Ovary (tissue), 10 donors: ENCODE measurements around the gene ADAR. TPM values are rescaled to one million over a fixed set of nuclear protein-coding genes. Genes with fewer than 3 reads are reported as not detected.
A peak's percentile ranks its signal among the peaks of the same experiment; 100 is the strongest.
"Not testable (repeated sequence)": the region's sequence is repeated elsewhere in the genome, so short reads cannot be mapped to it uniquely, and the experiment has no call there.

Source experiments
- DNase-seq, 5 donors: peaks; one replicate each; pipeline ENCODE4 v3.0.0-alpha.2; 2019 to 2020
- H3K27ac ChIP-seq, 2 donors: fragments of 200-600 bp; one replicate each; pipeline versions ENCODE4 v1.5.1 to v1.8.0; 2019 to 2022
- H3K27me3 ChIP-seq: fragments of 200-600 bp; one replicate; pipeline ENCODE4 v1.8.0; 2022
- H3K36me3 ChIP-seq: fragments of 200-600 bp; sonication (generic); one replicate; pipeline ENCODE4 v1.5.1; 2019
- H3K4me1 ChIP-seq: one replicate; pipeline ENCODE4 v1.8.1; 2013; ENCODE audit warnings: mild to moderate bottlenecking, moderate library complexity; ENCODE audit not compliant: insufficient read depth
- H3K4me3 ChIP-seq: fragments of 200-600 bp; sonication (generic); one replicate; pipeline ENCODE4 v1.5.1; 2017
- H3K9me3 ChIP-seq, 2 donors: fragments of 200-600 bp in 1 of 2; sonication (generic) in 1 of 2; one replicate each; pipeline versions ENCODE4 v1.5.1 to v1.8.1; 2013 to 2019; ENCODE audit warnings: mild to moderate bottlenecking in 1 of 2, moderate library complexity in 1 of 2
- CTCF ChIP-seq, 3 donors: fragments of 450-650 bp in 2 of 3; fragments of 200-600 bp in 1 of 3; IDR thresholded peaks; one replicate each; pipeline versions ENCODE4 v1.5.1 to v1.8.0; 2016 to 2022; ENCODE audit warnings: antibody characterized with exemption in 3 of 3, mild to moderate bottlenecking in 1 of 3
- EP300 ChIP-seq: sonication (generic); formaldehyde crosslinking; IDR thresholded peaks from one replicate; pipeline ENCODE4 v1.6.1; 2017; ENCODE audit warnings: antibody characterized with exemption
- POLR2A ChIP-seq: fragments of 450-650 bp; IDR thresholded peaks from one replicate; pipeline ENCODE4 v1.6.1; 2017; ENCODE audit warnings: antibody characterized with exemption, mild to moderate bottlenecking, moderate library complexity
- WGBS, 3 donors: extraction: QIAGEN DNeasy Blood & Tissue Kit in 1 of 3; methylation state at CpG; one replicate each; pipeline versions ENCODE4 v1.1.5 to v1.1.7; 2013 to 2017; 5-methylcytosine and 5-hydroxymethylcytosine counted together
- intact Hi-C, 4 donors: fragments of 100-400 bp; cut with DNase I; formaldehyde crosslinking; loops; one replicate each; pipeline versions ENCODE4 v1.11.0 to v1.15.1; 2022 to 2023
- long read RNA-seq, 3 donors: library from polyadenylated mRNA in 2 of 3; unstranded in 2 of 3; transcript quantifications; one replicate each; pipeline ENCODE4 v2.0.0 and lab custom pipeline, GENCODE V29; 2021 to 2026
- polyA plus RNA-seq, 2 donors: library from polyadenylated mRNA; stranded (reverse); fragments of 200-250 nt in 1 of 2; fragments of 350-450 nt in 1 of 2; fragmentation: Illumina TruSeq in 1 of 2; extraction: RNeasy Lipid Tissue Mini Kit (QIAGEN cat#74804) in 1 of 2; gene quantifications; one replicate each; pipeline ENCODE4 v1.2.3, GENCODE V29; 2013 to 2014
- total RNA-seq, 7 donors: library from RNA; depleted of rRNA in 2 of 7; stranded (reverse); fragments of >200 nt in 2 of 7; fragmentation: NEBNext Ultra II Directional in 3 of 7; extraction: Animal tissue kit (Norgen Biotek cat#: 25700) in 3 of 7; gene quantifications; one replicate each; pipeline versions ENCODE4 v1.1.0 to v1.2.4, GENCODE V29; 2016 to 2023
- donor health status: DM: no; HTN: no; CAD: no; lungs with moderate emphysema.
- donor health status: DM: no; HTN: no; CAD: no.
- donor health status: Bipolar disorder and iron deficiency.
- donor health status: DM: yes; HTN: yes; CAD: no.
- donor health status: DM: no; HTN: no; CAD: no.
- donor health status: DM: yes; HTN: yes; CAD: no.

Gene ADAR, protein sequence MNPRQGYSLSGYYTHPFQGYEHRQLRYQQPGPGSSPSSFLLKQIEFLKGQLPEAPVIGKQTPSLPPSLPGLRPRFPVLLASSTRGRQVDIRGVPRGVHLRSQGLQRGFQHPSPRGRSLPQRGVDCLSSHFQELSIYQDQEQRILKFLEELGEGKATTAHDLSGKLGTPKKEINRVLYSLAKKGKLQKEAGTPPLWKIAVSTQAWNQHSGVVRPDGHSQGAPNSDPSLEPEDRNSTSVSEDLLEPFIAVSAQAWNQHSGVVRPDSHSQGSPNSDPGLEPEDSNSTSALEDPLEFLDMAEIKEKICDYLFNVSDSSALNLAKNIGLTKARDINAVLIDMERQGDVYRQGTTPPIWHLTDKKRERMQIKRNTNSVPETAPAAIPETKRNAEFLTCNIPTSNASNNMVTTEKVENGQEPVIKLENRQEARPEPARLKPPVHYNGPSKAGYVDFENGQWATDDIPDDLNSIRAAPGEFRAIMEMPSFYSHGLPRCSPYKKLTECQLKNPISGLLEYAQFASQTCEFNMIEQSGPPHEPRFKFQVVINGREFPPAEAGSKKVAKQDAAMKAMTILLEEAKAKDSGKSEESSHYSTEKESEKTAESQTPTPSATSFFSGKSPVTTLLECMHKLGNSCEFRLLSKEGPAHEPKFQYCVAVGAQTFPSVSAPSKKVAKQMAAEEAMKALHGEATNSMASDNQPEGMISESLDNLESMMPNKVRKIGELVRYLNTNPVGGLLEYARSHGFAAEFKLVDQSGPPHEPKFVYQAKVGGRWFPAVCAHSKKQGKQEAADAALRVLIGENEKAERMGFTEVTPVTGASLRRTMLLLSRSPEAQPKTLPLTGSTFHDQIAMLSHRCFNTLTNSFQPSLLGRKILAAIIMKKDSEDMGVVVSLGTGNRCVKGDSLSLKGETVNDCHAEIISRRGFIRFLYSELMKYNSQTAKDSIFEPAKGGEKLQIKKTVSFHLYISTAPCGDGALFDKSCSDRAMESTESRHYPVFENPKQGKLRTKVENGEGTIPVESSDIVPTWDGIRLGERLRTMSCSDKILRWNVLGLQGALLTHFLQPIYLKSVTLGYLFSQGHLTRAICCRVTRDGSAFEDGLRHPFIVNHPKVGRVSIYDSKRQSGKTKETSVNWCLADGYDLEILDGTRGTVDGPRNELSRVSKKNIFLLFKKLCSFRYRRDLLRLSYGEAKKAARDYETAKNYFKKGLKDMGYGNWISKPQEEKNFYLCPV
- total RNA-seq (100 to 1,000 TPM in 5 of 7 donors, 10 to 100 TPM in 2; 57.2 to 175 (median 134) TPM), polyA plus RNA-seq (100 to 1,000 TPM in 1 of 2 donors, 10 to 100 TPM in 1; 45.0 to 184 TPM)
- long read RNA-seq, donor 1, partial matches to known transcripts = 34 of 65 reads
- long read RNA-seq, donor 1, other reads (novel, unspliced or antisense) = 29 of 65 reads
- long read RNA-seq, donor 2, full-length matches to known transcripts = 12 of 28 reads
- long read RNA-seq, donor 2, partial matches to known transcripts = 16 of 28 reads
- long read RNA-seq, donor 2, other reads (novel, unspliced or antisense) = 0 of 28 reads
- long read RNA-seq, donor 3, full-length matches to known transcripts = 23 of 89 reads
- long read RNA-seq, donor 3, partial matches to known transcripts = 32 of 89 reads
- long read RNA-seq, donor 3, other reads (novel, unspliced or antisense) = 34 of 89 reads

GRCh38 chr1:154607609-154608396 lies at the start of gene ADAR:
Gene ADAR (minus strand): TSS chr1:154608186. CDS start chr1:154608006, 180 bp downstream.
- 0 to 1% (median 1%) methylated on average over 54 to 59 of the region's 59 CpGs for WGBS, 3 donors
- peak within 1 kb of the TSS; percentile 94 to 96 for H3K27ac ChIP-seq
- intact Hi-C loops = no loop called here
- no peaks in the 10 kb centered on the region for H3K9me3 ChIP-seq
- TF ChIP-seq EP300 = peak; percentile 15
- TF ChIP-seq POLR2A = peak; percentile 61
- no peak for TF ChIP-seq CTCF (IDR thresholded peaks at IDR 0.05)
- peak within 1 kb of the TSS; percentile 89 for H3K4me3 ChIP-seq
- peak; percentile 90 to 95 (median 91) for DNase-seq
- no peaks in the 10 kb centered on the region for H3K27me3 ChIP-seq
- peaks cover 14% of the 10 kb centered on the region for H3K4me1 ChIP-seq
- H3K36me3 ChIP-seq = no peaks in the 10 kb centered on the region

DNA sequence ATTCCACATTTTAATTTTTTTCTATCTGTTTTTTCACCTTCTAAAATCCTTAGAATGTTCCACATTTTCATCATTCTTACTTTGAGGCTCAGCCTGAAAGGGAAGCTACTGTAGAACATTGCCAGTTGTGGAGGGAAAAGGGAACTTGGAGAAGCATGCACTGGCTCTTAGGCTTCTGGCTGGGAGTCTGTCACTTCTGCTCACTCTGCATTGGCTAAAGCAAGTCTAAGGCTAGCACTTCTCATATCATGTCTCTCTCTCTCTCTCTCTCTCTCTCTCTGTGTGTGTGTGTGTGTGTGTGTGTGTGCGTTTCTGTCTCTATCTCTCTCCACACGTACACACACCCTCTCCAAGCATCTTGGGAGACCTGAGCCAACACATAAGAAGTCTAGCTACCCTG lies 49.6 kb upstream of the ADAR start:
- Histone ChIP-seq H3K4me3 (no peak overlapping the region), H3K36me3 (no peaks in the 10 kb centered on the region), H3K27ac (no peak overlapping the region), H3K9me3 (no peaks in the 10 kb centered on the region), H3K27me3 (no peaks in the 10 kb centered on the region), H3K4me1 (no peaks in the 10 kb centered on the region)
- intact Hi-C loops = no loop called here
- 31 to 58% (median 34%) methylated on average over 2 of the region's 2 CpGs for WGBS, 3 donors
- no peak for DNase-seq
- TF ChIP-seq EP300 = no peak

GRCh38 chr1:154652893-154653292 lies 44.9 kb upstream of the ADAR start:
- no peaks in the 10 kb centered on the region for H3K4me1 ChIP-seq
- H3K9me3 ChIP-seq = no peaks in the 10 kb centered on the region
- no peak overlapping the region for H3K4me3 ChIP-seq
- intact Hi-C loops = no loop called here
- TF ChIP-seq EP300 (no peak), CTCF (IDR thresholded peaks at IDR 0.05) (no peak), POLR2A (no peak)
- no peaks in the 10 kb centered on the region for H3K36me3 ChIP-seq
- DNase-seq = no peak
- H3K27me3 ChIP-seq = no peaks in the 10 kb centered on the region
- no peak overlapping the region for H3K27ac ChIP-seq

- intact Hi-C loops, H3K9me3 ChIP-seq, H3K4me3 ChIP-seq, DNase-seq, H3K4me1 ChIP-seq, H3K27ac ChIP-seq, H3K36me3 ChIP-seq, H3K27me3 ChIP-seq: not testable (repeated sequence)
- WGBS, 3 donors = 95 to 98% (median 96%) methylated on average over 3 of the region's 3 CpGs
Observed at GRCh38 chr1:154644724-154645123, 36.7 kb upstream of the ADAR start.
